H9 (cell line): ENCODE measurements around the gene MED7. TPM values are rescaled to one million over a fixed set of nuclear protein-coding genes. Genes with fewer than 3 reads are reported as not detected.

Experiments used
- DNase-seq: peaks from one replicate; pipeline ENCODE4 v3.0.0-alpha.2; 2017
- H2AFZ ChIP-seq: one replicate; pipeline ENCODE4 v1.6.1; 2013; ENCODE audit warnings: mild to moderate bottlenecking, low read length, control low read depth, moderate library complexity
- H2AK5ac ChIP-seq: 2 replicates; pipeline ENCODE4 v1.6.1; 2013; ENCODE audit warnings: low read length, control low read depth, mixed read lengths; ENCODE audit not compliant: insufficient read length
- H2BK120ac ChIP-seq: one replicate; pipeline ENCODE4 v1.6.1; 2013; ENCODE audit warnings: low read depth, mild to moderate bottlenecking, low read length, control low read depth, inconsistent platforms; ENCODE audit not compliant: poor library complexity, severe bottlenecking
- H2BK12ac ChIP-seq: 2 replicates; pipeline ENCODE4 v1.6.1; 2013; ENCODE audit warnings: low read length, control low read depth, mixed read lengths, low read depth; ENCODE audit not compliant: insufficient read length
- H2BK15ac ChIP-seq: 2 replicates; pipeline ENCODE4 v1.6.1; 2013; ENCODE audit warnings: low read depth, low read length, control low read depth
- H2BK20ac ChIP-seq: one replicate; pipeline ENCODE4 v1.6.1; 2013; ENCODE audit warnings: low read depth, mild to moderate bottlenecking, low read length, control low read depth, inconsistent platforms; ENCODE audit not compliant: poor library complexity, severe bottlenecking
- H2BK5ac ChIP-seq: 2 replicates; pipeline ENCODE4 v1.6.1; 2013; ENCODE audit warnings: low read length, control low read depth, mixed read lengths; ENCODE audit not compliant: insufficient read length
- H3K14ac ChIP-seq: 2 replicates; pipeline ENCODE4 v1.6.1; 2013; ENCODE audit warnings: low read length, control low read depth; ENCODE audit not compliant: insufficient read depth
- H3K18ac ChIP-seq: 2 replicates; pipeline ENCODE4 v1.6.1; 2013; ENCODE audit warnings: low read depth, mild to moderate bottlenecking, mixed read lengths, low read length, control low read depth; ENCODE audit not compliant: insufficient read length
- H3K23ac ChIP-seq: 2 replicates; pipeline ENCODE4 v1.6.1; 2013; ENCODE audit warnings: low read length, control low read depth, mixed read lengths, low read depth; ENCODE audit not compliant: insufficient read length
- H3K23me2 ChIP-seq: 2 replicates; pipeline ENCODE4 v1.6.1; 2013; ENCODE audit warnings: low read depth, mild to moderate bottlenecking, mixed read lengths, low read length, control low read depth; ENCODE audit not compliant: insufficient read length, poor library complexity, severe bottlenecking
- H3K27ac ChIP-seq: 2 replicates; pipeline ENCODE4 v1.5.1; 2013; ENCODE audit warnings: low read length, control low read depth, mixed read lengths, low read depth; ENCODE audit not compliant: insufficient read length
- H3K27me3 ChIP-seq: 2 replicates; pipeline ENCODE4 v1.6.1; 2013; ENCODE audit warnings: low read length, control low read depth, inconsistent platforms; ENCODE audit not compliant: insufficient read depth
- H3K4ac ChIP-seq: 2 replicates; pipeline ENCODE4 v1.6.1; 2013; ENCODE audit warnings: low read depth, mild to moderate bottlenecking, control low read depth, inconsistent platforms, low read length, moderate library complexity
- H3K4me1 ChIP-seq: 2 replicates; pipeline ENCODE4 v1.6.1; 2013; ENCODE audit warnings: low read length, control low read depth, inconsistent platforms; ENCODE audit not compliant: insufficient read depth
- H3K4me2 ChIP-seq: 2 replicates; pipeline ENCODE4 v1.6.1; 2013; ENCODE audit warnings: low read length, control low read depth, mixed read lengths; ENCODE audit not compliant: insufficient read length, insufficient read depth
- H3K56ac ChIP-seq: 2 replicates; pipeline ENCODE4 v1.6.1; 2013; ENCODE audit warnings: low read depth, mild to moderate bottlenecking, mixed read lengths, low read length, control low read depth; ENCODE audit not compliant: insufficient read length
- H3K79me1 ChIP-seq: 2 replicates; pipeline ENCODE4 v1.6.1; 2013; ENCODE audit warnings: low read depth, mild to moderate bottlenecking, moderate library complexity, low read length, control low read depth, inconsistent platforms; ENCODE audit not compliant: insufficient read depth, poor library complexity, severe bottlenecking
- H3K79me2 ChIP-seq: 2 replicates; pipeline ENCODE4 v1.6.1; 2013; ENCODE audit warnings: low read length, control low read depth, inconsistent platforms; ENCODE audit not compliant: insufficient read depth
- H3K9ac ChIP-seq: 2 replicates; pipeline ENCODE4 v1.6.1; 2013; ENCODE audit warnings: low read length, control low read depth, mixed read lengths; ENCODE audit not compliant: insufficient read length; ENCODE audit errors: extremely low read depth
- H3K9me3 ChIP-seq: one replicate; pipeline ENCODE4 v1.6.1; 2013; ENCODE audit warnings: low read depth, low read length, inconsistent platforms; ENCODE audit not compliant: control insufficient read depth
- H3T11ph ChIP-seq: one replicate; pipeline ENCODE4 v1.6.1; 2013; ENCODE audit warnings: mild to moderate bottlenecking, low read length, control low read depth, inconsistent platforms
- H4K20me1 ChIP-seq: one replicate; pipeline ENCODE4 v1.6.1; 2013; ENCODE audit not compliant: control insufficient read depth, insufficient read length, insufficient read depth
- H4K5ac ChIP-seq: 2 replicates; pipeline ENCODE4 v1.6.1; 2013; ENCODE audit warnings: low read depth, mild to moderate bottlenecking, mixed read lengths, low read length, control low read depth; ENCODE audit not compliant: insufficient read length
- H4K8ac ChIP-seq: replicated peaks from 2 replicates; pipeline ENCODE4 v1.6.1; 2013; ENCODE audit warnings: low read length, control low read depth, mixed read lengths, low read depth; ENCODE audit not compliant: insufficient read length
- H4K91ac ChIP-seq: 2 replicates; pipeline ENCODE4 v1.6.1; 2013; ENCODE audit warnings: low read depth, mild to moderate bottlenecking, moderate library complexity, mixed read lengths, low read length, control low read depth; ENCODE audit not compliant: insufficient read length
- H3K27ac Mint-ChIP-seq, 3 experiments: 2 replicates in 2 of 3; 3 replicates in 1 of 3; pipeline ENCODE4 v1.8.0; 2020 to 2021; ENCODE audit warnings: mixed read lengths in 3 of 3, mild to moderate bottlenecking in 1 of 3, moderate library complexity in 1 of 3
- H3K27me3 Mint-ChIP-seq: 2 replicates; pipeline ENCODE4 v1.8.0; 2021; ENCODE audit warnings: low read depth, mild to moderate bottlenecking, moderate library complexity, mixed read lengths
- H3K36me3 Mint-ChIP-seq, 3 experiments: 2 replicates in 2 of 3; 3 replicates in 1 of 3; pipeline ENCODE4 v1.8.0; 2020 to 2021; ENCODE audit warnings: low read depth in 3 of 3, mixed read lengths in 3 of 3; ENCODE audit not compliant: insufficient read depth in 1 of 3
- H3K4me1 Mint-ChIP-seq, 2 experiments: 2 replicates each; pipeline ENCODE4 v1.8.0; 2020; ENCODE audit warnings: mixed read lengths in 2 of 2
- H3K4me3 Mint-ChIP-seq, 2 experiments: 2 replicates in 1 of 2; 3 replicates in 1 of 2; pipeline ENCODE4 v1.8.0; 2020 to 2021; ENCODE audit warnings: mild to moderate bottlenecking in 2 of 2, mixed read lengths in 2 of 2, moderate library complexity in 1 of 2
- H3K9me3 Mint-ChIP-seq, 2 experiments: 2 replicates in 1 of 2; 3 replicates in 1 of 2; pipeline ENCODE4 v1.8.0; 2020; ENCODE audit warnings: mild to moderate bottlenecking in 2 of 2, mixed read lengths in 2 of 2, moderate library complexity in 1 of 2
- CTCF ChIP-seq: fragments of 200-600 bp; sonication (generic); conservative IDR thresholded peaks from 3 replicates; pipeline ENCODE4 v1.8.0; 2021; ENCODE audit warnings: antibody characterized with exemption, mild to moderate bottlenecking
- WGBS: extraction: QIAGEN DNeasy Blood & Tissue Kit; methylation state at CpG from one replicate; pipeline ENCODE4 v1.1.7; 2013; ENCODE audit warnings: missing lambda C conversion rate, low lambda C conversion rate, mixed read lengths; ENCODE audit not compliant: insufficient read length; ENCODE audit errors: extremely low coverage; 5-methylcytosine and 5-hydroxymethylcytosine counted together
- total RNA-seq: library from RNA; stranded (reverse); gene quantifications from 2 replicates; pipeline ENCODE4 v1.2.1, GENCODE V29; 2021

The MED7 gene
- total RNA-seq, 1 experiment from 2014 or later = 10.7 TPM

DNA sequence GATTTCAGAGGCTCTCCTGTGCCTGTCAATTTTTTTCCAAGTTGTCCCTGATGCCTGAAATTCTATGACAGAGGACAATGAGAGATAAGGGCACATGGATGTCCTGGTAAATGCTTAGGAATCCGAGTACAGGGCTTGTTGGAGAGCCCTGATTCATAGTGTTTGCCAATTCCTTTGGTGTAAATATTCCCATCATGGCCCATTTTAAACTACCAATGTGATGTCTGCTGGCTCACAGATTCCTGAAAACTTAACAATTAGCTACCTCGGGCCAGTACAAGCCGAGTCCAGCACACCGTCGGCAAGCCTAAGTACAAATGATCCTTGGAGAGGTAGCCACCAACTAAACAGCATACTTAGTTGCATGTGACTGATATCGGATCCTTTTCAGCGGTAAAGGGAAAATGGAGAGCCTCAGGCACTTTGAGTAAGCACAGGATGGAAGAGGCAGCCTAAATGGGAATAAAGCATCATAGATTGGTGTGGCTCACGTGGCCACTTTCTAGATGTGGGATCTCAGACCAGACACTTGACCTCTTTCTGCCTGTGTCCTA, 41.5 kb upstream of the MED7 start:
- H3K9ac ChIP-seq = no peak overlapping the region
- H2AFZ ChIP-seq = no peak overlapping the region
- no peak overlapping the region for H3T11ph ChIP-seq
- no peak overlapping the region for H4K5ac ChIP-seq
- H4K20me1 ChIP-seq = no peaks in the 10 kb centered on the region
- no peak overlapping the region for H2BK5ac ChIP-seq
- H3K4me2 ChIP-seq = no peak overlapping the region
- H3K27me3 ChIP-seq = peaks cover 5% of the 10 kb centered on the region; the same call in 1 of the 2 replicates
- H3K4me3 Mint-ChIP-seq = no peak overlapping the region
- no peak overlapping the region for H3K14ac ChIP-seq
- DNase-seq = no peak
- no peak overlapping the region for H3K23ac ChIP-seq
- TF ChIP-seq CTCF = no peak
- H2BK15ac ChIP-seq = no peak overlapping the region
- no peak overlapping the region for H3K27ac Mint-ChIP-seq
- H3K79me1 ChIP-seq = no peaks in the 10 kb centered on the region
- no peak overlapping the region for H2BK120ac ChIP-seq
- H3K18ac ChIP-seq = no peak overlapping the region
- H3K79me2 ChIP-seq = no peaks in the 10 kb centered on the region
- no peaks in the 10 kb centered on the region; a peak in 1 of 4 replicates for H3K4me1 Mint-ChIP-seq
- no peaks in the 10 kb centered on the region for H3K9me3 ChIP-seq
- no peak overlapping the region for H3K56ac ChIP-seq
- no peaks in the 10 kb centered on the region for H3K4me1 ChIP-seq
- H2BK20ac ChIP-seq = no peak overlapping the region
- H3K36me3 Mint-ChIP-seq = no peaks in the 10 kb centered on the region; a peak in 1 of 7 replicates
- WGBS = no CpG with 5 or more reads among the region's 8 CpGs
- H3K27me3 Mint-ChIP-seq = peaks cover 94% of the 10 kb centered on the region
- no peak overlapping the region for H2BK12ac ChIP-seq
- H3K27ac ChIP-seq = no peak overlapping the region
- H3K23me2 ChIP-seq = no peaks in the 10 kb centered on the region
- no peak overlapping the region for H4K8ac ChIP-seq
- no peak overlapping the region for H4K91ac ChIP-seq
- no peak overlapping the region for H2AK5ac ChIP-seq
- H3K9me3 Mint-ChIP-seq = no peaks in the 10 kb centered on the region; a peak in 1 of 5 replicates
- H3K4ac ChIP-seq = no peak overlapping the region
